GM12891 (cell line): ENCODE data around the gene PTPRN2.
"Not testable (repeated sequence)": the region's sequence is repeated elsewhere in the genome, so short reads cannot be mapped to it uniquely, and the experiment has no call there.

ENCODE experiments used
- PAX5 ChIP-seq: IDR thresholded peaks from 2 replicates; pipeline ENCODE4 v1.6.1; 2011; ENCODE audit warnings: low read length, moderate library complexity, mild to moderate bottlenecking; ENCODE audit not compliant: insufficient read depth, severe bottlenecking
- POLR2A ChIP-seq: IDR thresholded peaks from 2 replicates; pipeline ENCODE4 v1.6.1; 2011; ENCODE audit warnings: low read depth, low read length, control low read depth
- POLR2AphosphoS5 ChIP-seq: IDR thresholded peaks from 2 replicates; pipeline ENCODE4 v1.6.1; 2011; ENCODE audit warnings: low read depth, low read length, control low read depth
- POU2F2 ChIP-seq: IDR thresholded peaks from 2 replicates; pipeline ENCODE4 v1.6.1; 2011; ENCODE audit warnings: low read depth, mild to moderate bottlenecking, control low read depth, low read length, moderate library complexity
- TAF1 ChIP-seq: IDR thresholded peaks from 2 replicates; pipeline ENCODE4 v1.6.1; 2011; ENCODE audit warnings: low read depth, low read length, control low read depth

GRCh38 chr7:157901816-157902610 is 685.6 kb downstream of the PTPRN2 start:
- TF ChIP-seq POLR2AphosphoS5, TAF1, POLR2A, POU2F2, PAX5: not testable (repeated sequence)
